MCF 10A (cell line): ENCODE results near the gene TUBB. TPM values are rescaled to one million over a fixed set of nuclear protein-coding genes. Genes with fewer than 3 reads are reported as not detected.

Source experiments
- BruUV-seq: library from RNA; stranded (reverse); fragments of 400-500 nt; replicated peaks from 2 replicates; lab custom pipeline; 2021; lab: Mats Ljungman, UMichigan
- CTCF ChIA-PET: fragments of 300-600 bp; sonication (Branson Sonifier 250); formaldehyde crosslinking; extraction: SDS; loops from one replicate; lab custom pipeline; 2021; ENCODE audit warnings: antibody characterized with exemption, inconsistent platforms; lab: Yijun Ruan, JAX
- POLR2A ChIA-PET: fragments of 300-600, 350-650 bp; sonication (Branson Sonifier 250); formaldehyde crosslinking; extraction: SDS; loops from one replicate; lab custom pipeline; 2020; ENCODE audit warnings: antibody characterized with exemption, inconsistent platforms; lab: Yijun Ruan, JAX
- DNase-seq: peaks from one replicate; pipeline ENCODE4 v3.0.0-alpha.2; 2018; ENCODE audit not compliant: unreplicated experiment
- H3K27ac Mint-ChIP-seq: one replicate; pipeline ENCODE4 v1.8.0; 2022; ENCODE audit warnings: mild to moderate bottlenecking, low read depth, mixed read lengths; ENCODE audit not compliant: unreplicated experiment
- H3K27me3 Mint-ChIP-seq: one replicate; pipeline ENCODE4 v1.8.0; 2022; ENCODE audit warnings: mixed read lengths; ENCODE audit not compliant: insufficient read depth, unreplicated experiment
- H3K36me3 Mint-ChIP-seq: one replicate; pipeline ENCODE4 v1.8.0; 2022; ENCODE audit warnings: mild to moderate bottlenecking, moderate library complexity, mixed read lengths; ENCODE audit not compliant: insufficient read depth, unreplicated experiment
- H3K4me1 Mint-ChIP-seq: one replicate; pipeline ENCODE4 v1.8.0; 2022; ENCODE audit warnings: mixed read lengths; ENCODE audit not compliant: insufficient read depth, unreplicated experiment
- H3K4me3 Mint-ChIP-seq: one replicate; pipeline ENCODE4 v1.8.0; 2022; ENCODE audit warnings: mild to moderate bottlenecking, moderate library complexity, mixed read lengths; ENCODE audit not compliant: unreplicated experiment
- H3K9me3 Mint-ChIP-seq: one replicate; pipeline ENCODE4 v1.8.0; 2022; ENCODE audit warnings: mixed read lengths; ENCODE audit not compliant: unreplicated experiment
- CTCF ChIP-seq: fragments of 200-600 bp; IDR thresholded peaks from one replicate; pipeline ENCODE4 v1.8.0; 2022; ENCODE audit warnings: antibody characterized with exemption, mild to moderate bottlenecking; ENCODE audit not compliant: unreplicated experiment
- intact Hi-C: fragments of 100-400 bp; cut with micrococcal nuclease; formaldehyde crosslinking; loops from 2 replicates; pipeline ENCODE4 v1.14.1; 2022
- total RNA-seq: library from RNA; stranded (reverse); gene quantifications from 2 replicates; pipeline ENCODE4 v1.2.3, GENCODE V29; 2022

The TUBB gene
- total RNA-seq, 1 experiment from 2014 or later, result 210 TPM

- BruUV-seq, result no TSS peak
- Mint-ChIP-seq H3K27ac (no peak overlapping the region), H3K27me3 (no peaks in the 10 kb centered on the region), H3K4me1 (peaks cover 23% of the 10 kb centered on the region), H3K36me3 (peaks cover 87% of the 10 kb centered on the region), H3K4me3 (no peak overlapping the region), H3K9me3 (no peaks in the 10 kb centered on the region)
- no peak for DNase-seq
- intact Hi-C loops, result no loop called here
- ChIA-PET CTCF (interaction anchor here (0.6 to 1.8 kb wide), 5 partner anchors 59 to 341 kb away, joined by 3 to 7 read pairs (median 5); no protein-coding TSS in a partner anchor), POLR2A (interaction anchor here (0.8 to 1.9 kb wide), 4 partner anchors 12 to 147 kb away, joined by 3 to 5 read pairs (median 4); partner anchors contain the start of genes MRPS18B and PPP1R10)
- no peak for TF ChIP-seq CTCF
Observed at GRCh38 chr6:30738532-30738931, 18.4 kb downstream of the TUBB start.

GRCh38 chr6:30740540-30740870, 20.4 kb downstream of the TUBB start:
- no peak for DNase-seq
- TF ChIP-seq CTCF, result no peak
- Mint-ChIP-seq H3K27ac (no peak overlapping the region), H3K27me3 (no peaks in the 10 kb centered on the region), H3K36me3 (peaks cover 82% of the 10 kb centered on the region), H3K4me3 (peak overlapping the region; percentile 22), H3K4me1 (peaks cover 34% of the 10 kb centered on the region), H3K9me3 (no peaks in the 10 kb centered on the region)
- CTCF ChIA-PET, result interaction anchor here (0.6 to 3.6 kb wide), 7 partner anchors 10 to 328 kb away, joined by 3 to 35 read pairs (median 5); no protein-coding TSS in a partner anchor
- POLR2A ChIA-PET, result interaction anchor here (0.5 to 1.8 kb wide), 6 partner anchors 9 to 775 kb away, joined by 3 to 6 read pairs (median 4); no protein-coding TSS in a partner anchor
- intact Hi-C loops, result loop anchor here (5.0 kb wide), 2 partner anchors 332 to 347 kb away; no protein-coding TSS in a partner anchor
- BruUV-seq, result no TSS peak

GRCh38 chr6:30741063-30741779, 21.1 kb downstream of the TUBB start:
- no peak for DNase-seq
- Mint-ChIP-seq H3K36me3 (peaks cover 76% of the 10 kb centered on the region), H3K4me3 (peak overlapping the region; percentile 91), H3K27ac (peak overlapping the region; percentile 82), H3K9me3 (no peaks in the 10 kb centered on the region), H3K4me1 (peaks cover 35% of the 10 kb centered on the region), H3K27me3 (no peaks in the 10 kb centered on the region)
- ChIA-PET CTCF (interaction anchor here (0.6 to 3.6 kb wide), 5 partner anchors 11 to 79 kb away, joined by 3 to 35 read pairs (median 5); no protein-coding TSS in a partner anchor), POLR2A (interaction anchor here (0.7 to 9.2 kb wide), 12 partner anchors 10 to 155 kb away, joined by 3 to 159 read pairs (median 6); partner anchors contain the start of gene DDR1)
- TF ChIP-seq CTCF, result no peak
- no TSS peak for BruUV-seq
- intact Hi-C loops, result loop anchor here (5.0 kb wide), 2 partner anchors 331 to 346 kb away; no protein-coding TSS in a partner anchor

- peaks cover 35% of the 10 kb centered on the region for H3K4me1 Mint-ChIP-seq
- CTCF ChIA-PET, result interaction anchor here (0.6 to 3.6 kb wide), 4 partner anchors 11 to 987 kb away, joined by 3 to 35 read pairs (median 4); no protein-coding TSS in a partner anchor
- H3K27me3 Mint-ChIP-seq, result no peaks in the 10 kb centered on the region
- peak overlapping the region; percentile 91 for H3K4me3 Mint-ChIP-seq
- TF ChIP-seq CTCF, result no peak
- peak overlapping the region; percentile 82 for H3K27ac Mint-ChIP-seq
- POLR2A ChIA-PET, result interaction anchor here (0.6 to 9.2 kb wide), 17 partner anchors 10 to 238 kb away, joined by 3 to 159 read pairs (median 5); partner anchors contain the start of genes DDR1, DHX16 and VARS2
- no peak for DNase-seq
- H3K9me3 Mint-ChIP-seq, result no peaks in the 10 kb centered on the region
- intact Hi-C loops, result loop anchor here (1.0 to 5.0 kb wide), 5 partner anchors 78 to 345 kb away; partner anchors contain the start of gene DDR1
- peaks cover 71% of the 10 kb centered on the region for H3K36me3 Mint-ChIP-seq
- no TSS peak for BruUV-seq
Observed at GRCh38 chr6:30741789-30742315, 21.7 kb downstream of the TUBB start.
